ENCODE results near the gene DOHH. TPM values are rescaled to one million over a fixed set of nuclear protein-coding genes. Genes with fewer than 3 reads are reported as not detected.

The DOHH gene
- total RNA-seq, 1 donor from 2014 or later, result 15.0 TPM

DNA sequence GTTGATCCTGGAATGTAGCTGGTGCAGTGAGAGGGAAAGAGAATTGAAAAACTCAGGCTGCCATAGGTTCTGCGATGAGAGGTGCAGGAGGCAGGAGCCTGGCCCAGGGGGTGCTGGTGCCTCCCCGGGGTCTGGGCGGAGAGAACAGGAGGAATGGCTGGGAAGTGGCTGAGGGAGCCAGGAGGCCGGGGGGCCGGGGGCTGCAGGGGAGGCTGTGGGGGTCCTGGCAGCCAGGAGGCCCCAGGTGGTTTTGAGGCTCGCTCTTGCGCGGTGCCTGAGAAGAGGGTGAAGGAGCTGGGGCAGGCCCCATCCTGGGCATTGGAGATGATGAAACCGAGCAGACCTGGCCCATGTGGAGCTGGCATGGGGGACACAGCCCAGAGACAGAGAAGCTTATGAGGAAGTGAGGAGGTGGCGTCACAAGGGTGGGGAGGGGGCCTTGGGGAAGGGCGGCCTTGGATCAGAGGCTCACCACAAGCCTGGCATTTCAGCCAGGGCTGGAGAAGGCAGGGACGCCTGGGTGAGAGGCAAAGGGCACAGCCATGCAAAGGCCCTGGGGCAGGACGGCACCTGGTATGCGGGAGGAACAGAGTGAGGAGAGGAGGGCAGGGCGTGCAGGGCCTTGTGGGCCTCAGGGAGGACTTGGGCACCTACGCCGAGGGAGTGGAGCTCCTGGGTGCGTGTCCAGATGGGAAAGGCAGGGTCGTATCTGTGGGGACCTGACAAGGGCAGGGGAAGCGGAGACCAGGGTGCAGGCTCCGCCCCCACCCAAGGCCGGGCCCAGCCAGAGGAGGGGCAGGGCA, 37.2 kb upstream of the DOHH start:
- intact Hi-C loops (cut with DNase I), result no loop called here
- Histone ChIP-seq H3K36me3 (peaks cover 0 to 31% of the 10 kb centered on the region in 2 donors), H3K9me3 (no peaks in the 10 kb centered on the region), H3K4me3 (no peak overlapping the region), H3K27me3 (no peaks in the 10 kb centered on the region), H3K4me1 (peaks cover 11% of the 10 kb centered on the region), H3K27ac (peak overlapping the region; percentile 17)
- TF ChIP-seq POLR2A (IDR thresholded peaks at IDR 0.05), result no peak
- TF ChIP-seq, protein P1, sequence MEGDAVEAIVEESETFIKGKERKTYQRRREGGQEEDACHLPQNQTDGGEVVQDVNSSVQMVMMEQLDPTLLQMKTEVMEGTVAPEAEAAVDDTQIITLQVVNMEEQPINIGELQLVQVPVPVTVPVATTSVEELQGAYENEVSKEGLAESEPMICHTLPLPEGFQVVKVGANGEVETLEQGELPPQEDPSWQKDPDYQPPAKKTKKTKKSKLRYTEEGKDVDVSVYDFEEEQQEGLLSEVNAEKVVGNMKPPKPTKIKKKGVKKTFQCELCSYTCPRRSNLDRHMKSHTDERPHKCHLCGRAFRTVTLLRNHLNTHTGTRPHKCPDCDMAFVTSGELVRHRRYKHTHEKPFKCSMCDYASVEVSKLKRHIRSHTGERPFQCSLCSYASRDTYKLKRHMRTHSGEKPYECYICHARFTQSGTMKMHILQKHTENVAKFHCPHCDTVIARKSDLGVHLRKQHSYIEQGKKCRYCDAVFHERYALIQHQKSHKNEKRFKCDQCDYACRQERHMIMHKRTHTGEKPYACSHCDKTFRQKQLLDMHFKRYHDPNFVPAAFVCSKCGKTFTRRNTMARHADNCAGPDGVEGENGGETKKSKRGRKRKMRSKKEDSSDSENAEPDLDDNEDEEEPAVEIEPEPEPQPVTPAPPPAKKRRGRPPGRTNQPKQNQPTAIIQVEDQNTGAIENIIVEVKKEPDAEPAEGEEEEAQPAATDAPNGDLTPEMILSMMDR (IDR thresholded peaks at IDR 0.05), result no peak
- no peak for TF ChIP-seq POLR2AphosphoS5 (IDR thresholded peaks at IDR 0.05; ENCODE audit: insufficient read depth in 1 of 2, low read depth in 1 of 2)
- no peak for DNase-seq (ENCODE audit: extremely low spot score in 2 of 2)

DNA sequence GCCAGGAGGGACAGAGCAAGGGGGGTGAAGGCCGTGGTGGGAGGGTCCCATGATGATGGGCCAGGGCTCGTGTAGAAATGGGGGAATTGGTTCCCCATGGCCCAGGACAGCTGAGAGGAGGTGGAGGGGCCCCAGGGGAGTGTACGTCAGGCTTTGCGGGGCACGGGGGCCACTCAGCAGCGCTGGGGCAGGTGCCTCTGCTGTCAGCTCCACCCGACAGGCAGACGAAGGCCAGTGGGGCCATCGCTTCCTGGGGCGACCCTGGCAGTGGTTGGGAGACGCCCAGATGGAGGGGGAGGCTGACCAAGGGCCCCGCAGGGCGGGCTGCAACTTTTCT, 36.6 kb upstream of the DOHH start:
- Histone ChIP-seq H3K4me3 (no peak overlapping the region), H3K27ac (peak overlapping the region; percentile 17), H3K9me3 (no peaks in the 10 kb centered on the region), H3K27me3 (no peaks in the 10 kb centered on the region), H3K4me1 (peaks cover 11% of the 10 kb centered on the region), H3K36me3 (peaks cover 0 to 37% of the 10 kb centered on the region in 2 donors)
- TF ChIP-seq, protein P1 (IDR thresholded peaks at IDR 0.05), result no peak
- no peak for TF ChIP-seq POLR2A (IDR thresholded peaks at IDR 0.05)
- no peak for TF ChIP-seq POLR2AphosphoS5 (IDR thresholded peaks at IDR 0.05; ENCODE audit: insufficient read depth in 1 of 2, low read depth in 1 of 2)
- no peak for DNase-seq (ENCODE audit: extremely low spot score in 2 of 2)
- intact Hi-C loops (cut with DNase I), result no loop called here

DNA sequence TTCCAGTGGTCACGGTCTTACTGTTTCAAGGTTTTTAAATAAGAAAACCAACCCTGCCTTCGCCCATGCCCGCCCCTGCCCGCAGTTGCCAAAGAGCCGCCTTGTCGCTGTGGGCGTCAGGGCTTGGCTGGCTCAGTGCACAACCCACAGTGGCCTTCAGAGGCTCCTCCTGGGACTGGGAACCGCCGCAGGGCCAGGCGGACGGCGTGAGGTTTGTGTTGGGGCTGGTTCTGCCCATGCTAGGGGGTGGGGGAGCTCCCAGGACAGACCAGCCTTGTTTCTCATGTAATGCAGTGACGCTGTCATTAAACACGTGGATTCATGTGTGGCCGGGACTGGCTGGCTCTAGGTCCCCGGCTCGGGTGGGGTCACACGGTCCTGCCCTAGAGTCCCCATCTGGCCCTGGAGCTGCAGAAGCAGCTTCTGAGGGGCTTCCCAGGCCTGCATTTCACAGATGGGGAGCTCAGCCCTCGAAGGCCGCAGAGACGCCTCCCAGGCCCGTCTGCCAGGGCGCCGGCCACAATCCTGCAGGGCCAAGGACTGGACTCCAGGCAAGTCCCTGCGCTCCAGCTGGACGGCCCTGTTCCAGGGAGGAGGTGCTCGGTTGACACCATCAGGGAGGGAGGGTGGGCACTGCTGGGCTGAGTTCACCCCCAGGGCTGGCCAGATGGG, 36.1 kb upstream of the DOHH start:
- intact Hi-C loops (cut with DNase I), result no loop called here
- Histone ChIP-seq H3K4me1 (peaks cover 11% of the 10 kb centered on the region), H3K4me3 (no peak overlapping the region), H3K27me3 (no peaks in the 10 kb centered on the region), H3K9me3 (no peaks in the 10 kb centered on the region), H3K36me3 (peaks cover 0 to 40% of the 10 kb centered on the region in 2 donors), H3K27ac (peak overlapping the region; percentile 17)
- no peak for DNase-seq (ENCODE audit: extremely low spot score in 2 of 2)
- TF ChIP-seq POLR2AphosphoS5 (IDR thresholded peaks at IDR 0.05; ENCODE audit: insufficient read depth in 1 of 2, low read depth in 1 of 2) (no peak), POLR2A (IDR thresholded peaks at IDR 0.05) (no peak)
- TF ChIP-seq, protein P1 (IDR thresholded peaks at IDR 0.05), result no peak

DNA sequence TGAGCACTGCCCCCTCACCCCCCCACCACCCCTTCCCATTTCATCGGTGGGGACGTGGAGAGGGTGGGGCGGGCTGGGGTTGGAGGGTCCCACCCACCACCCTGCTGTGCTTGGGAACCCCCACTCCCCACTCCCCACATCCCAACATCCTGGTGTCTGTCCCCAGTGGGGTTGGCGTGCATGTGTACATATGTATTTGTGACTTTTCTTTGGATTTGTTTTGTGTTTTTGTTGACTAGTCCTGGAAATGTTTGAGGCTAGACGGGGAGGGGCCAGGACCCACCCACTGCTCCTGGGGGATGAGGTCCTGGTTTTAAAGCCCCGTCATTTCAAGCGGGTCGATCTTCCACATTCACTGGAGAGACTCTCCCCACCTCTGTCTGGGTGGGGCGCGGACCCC, 35.5 kb upstream of the DOHH start:
- DNase-seq (ENCODE audit: extremely low spot score in 2 of 2), result no peak
- H3K9me3 ChIP-seq, result no peaks in the 10 kb centered on the region
- H3K4me3 ChIP-seq, result no peak overlapping the region
- H3K27ac ChIP-seq, result no peak overlapping the region
- H3K4me1 ChIP-seq, result peaks cover 11% of the 10 kb centered on the region
- no peak for TF ChIP-seq POLR2AphosphoS5 (IDR thresholded peaks at IDR 0.05; ENCODE audit: insufficient read depth in 1 of 2, low read depth in 1 of 2)
- TF ChIP-seq, protein P1 (IDR thresholded peaks at IDR 0.05), result no peak
- TF ChIP-seq POLR2A (IDR thresholded peaks at IDR 0.05), result no peak
- intact Hi-C loops (cut with DNase I), result no loop called here
- H3K27me3 ChIP-seq, result no peaks in the 10 kb centered on the region
- H3K36me3 ChIP-seq, result peaks cover 0 to 46% of the 10 kb centered on the region in 2 donors

DNA sequence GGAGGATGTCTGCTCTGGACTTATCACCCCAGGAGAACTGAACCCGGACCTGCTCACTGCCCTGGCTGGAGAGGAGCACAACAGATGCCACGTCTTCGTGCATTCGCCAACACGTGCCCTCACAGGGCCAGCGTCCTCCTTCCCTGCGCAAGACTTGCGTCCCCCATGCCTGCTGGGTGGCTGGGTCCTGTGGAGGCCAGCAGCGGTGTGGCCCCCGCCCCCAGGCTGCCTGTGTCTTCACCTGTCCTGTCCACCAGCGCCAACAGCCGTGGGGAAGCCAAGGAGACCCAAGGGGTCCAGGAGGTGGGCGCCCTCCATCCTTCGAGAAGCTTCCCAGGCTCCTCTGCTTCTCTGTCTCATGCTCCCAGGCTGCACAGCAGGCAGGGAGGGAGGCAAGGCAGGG, 35.1 kb upstream of the DOHH start:
- intact Hi-C loops (cut with DNase I), result no loop called here
- no peak for DNase-seq (ENCODE audit: extremely low spot score in 2 of 2)
- Histone ChIP-seq H3K4me1 (peaks cover 11% of the 10 kb centered on the region), H3K36me3 (peaks cover 0 to 50% of the 10 kb centered on the region in 2 donors), H3K27ac (no peak overlapping the region), H3K27me3 (no peaks in the 10 kb centered on the region), H3K9me3 (no peaks in the 10 kb centered on the region), H3K4me3 (no peak overlapping the region)
- TF ChIP-seq, protein P1 (IDR thresholded peaks at IDR 0.05), result no peak

Data from vagina (tissue), 2 donors.